CD1c-positive myeloid dendritic cell (primary cell): ENCODE results near the gene FST.

ENCODE experiments used
- DNase-seq: peaks from one replicate; pipeline ENCODE4 v3.0.0-alpha.2; 2016; ENCODE audit errors: extremely low spot score

FST gene

GRCh38 chr5:53480416-53481158, at the start of gene FST:
Gene FST (plus strand): TSS chr5:53480629. CDS start chr5:53480792, 163 bp downstream.
- peak; percentile 20 for DNase-seq

GRCh38 chr5:53431665-53432064, 48.8 kb upstream of the FST start:
- DNase-seq, result no peak

GRCh38 chr5:53433026-53433425, 47.4 kb upstream of the FST start:
- no peak for DNase-seq

- no peak for DNase-seq
Measured at GRCh38 chr5:53434541-53434940, 45.9 kb upstream of the FST start.

GRCh38 chr5:53436480-53437191, 43.8 kb upstream of the FST start:
- no peak for DNase-seq

GRCh38 chr5:53438079-53438478, 42.4 kb upstream of the FST start:
- no peak for DNase-seq

GRCh38 chr5:53438486-53439472, 41.6 kb upstream of the FST start:
- no peak for DNase-seq

- no peak for DNase-seq
Measured at GRCh38 chr5:53442961-53443360, 37.5 kb upstream of the FST start.

- no peak for DNase-seq
Measured at GRCh38 chr5:53445569-53445968, 34.9 kb upstream of the FST start.

GRCh38 chr5:53446908-53447307, 33.5 kb upstream of the FST start:
- no peak for DNase-seq

- no peak for DNase-seq
Measured at GRCh38 chr5:53448851-53449250, 31.6 kb upstream of the FST start.

GRCh38 chr5:53453898-53454718, 26.3 kb upstream of the FST start:
- no peak for DNase-seq

- DNase-seq, result no peak
Measured at GRCh38 chr5:53454719-53455000, 25.8 kb upstream of the FST start.

GRCh38 chr5:53456366-53456765, 24.1 kb upstream of the FST start:
- no peak for DNase-seq

- no peak for DNase-seq
Measured at GRCh38 chr5:53463909-53464621, 16.4 kb upstream of the FST start.

GRCh38 chr5:53464722-53465121, 15.7 kb upstream of the FST start:
- no peak for DNase-seq

- DNase-seq, result peak; percentile 66
Measured at GRCh38 chr5:53469946-53470687, 10.3 kb upstream of the FST start.

- DNase-seq, result no peak
Measured at GRCh38 chr5:53472279-53472678, 8.2 kb upstream of the FST start.

- DNase-seq, result no peak
Measured at GRCh38 chr5:53472720-53473510, 7.5 kb upstream of the FST start.
